GM23338 (cell line): ENCODE data around the gene NFIB. TPM values are rescaled to one million over a fixed set of nuclear protein-coding genes. Genes with fewer than 3 reads are reported as not detected.

Source experiments
- ATAC-seq: fragments of 200-7000 bp; cut with Tn5 transposase; 3 replicates; pipeline ENCODE4 v1.9.1; 2020
- DNase-seq: peaks from one replicate; pipeline ENCODE4 v3.0.0-alpha.2; 2015; ENCODE audit warnings: low spot score
- H2AFZ ChIP-seq: fragments of 200-600 bp; sonication (generic); 2 replicates; pipeline ENCODE4 v1.8.0; 2016; ENCODE audit warnings: antibody characterized with exemption, mild to moderate bottlenecking, moderate library complexity
- H3F3A ChIP-seq: fragments of 200-600 bp; sonication (generic); replicated peaks from 2 replicates; pipeline ENCODE4 v1.8.0; 2017; ENCODE audit warnings: antibody characterized with exemption, mixed run types, low read depth
- H3K27ac ChIP-seq: fragments of 200-600 bp; sonication (generic); 2 replicates; pipeline ENCODE4 v1.6.1; 2016; ENCODE audit warnings: low read depth
- H3K27me3 ChIP-seq: fragments of 200-600 bp; sonication (generic); 2 replicates; pipeline ENCODE4 v1.8.0; 2016; ENCODE audit warnings: mild to moderate bottlenecking, mixed run types, moderate library complexity; ENCODE audit not compliant: insufficient read depth
- H3K36me3 ChIP-seq: fragments of 200-600 bp; sonication (generic); 2 replicates; pipeline ENCODE4 v1.8.0; 2016; ENCODE audit warnings: mild to moderate bottlenecking; ENCODE audit not compliant: insufficient read depth
- H3K4me1 ChIP-seq: fragments of 200-600 bp; sonication (generic); 2 replicates; pipeline ENCODE4 v1.8.0; 2016; ENCODE audit warnings: mild to moderate bottlenecking, moderate library complexity; ENCODE audit not compliant: insufficient read depth
- H3K4me2 ChIP-seq: fragments of 200-600 bp; sonication (generic); 2 replicates; pipeline ENCODE4 v1.7.1; 2017; ENCODE audit warnings: mixed run types
- H3K4me3 ChIP-seq: fragments of 200-600 bp; sonication (generic); 2 replicates; pipeline ENCODE4 v1.6.1; 2016; ENCODE audit warnings: mixed run types
- H3K79me2 ChIP-seq: fragments of 200-600 bp; sonication (generic); replicated peaks from 2 replicates; pipeline ENCODE4 v1.8.0; 2017; ENCODE audit warnings: mild to moderate bottlenecking; ENCODE audit not compliant: insufficient read depth
- H3K9me2 ChIP-seq: fragments of 200-600 bp; sonication (generic); 2 replicates; pipeline ENCODE4 v1.8.0; 2017; ENCODE audit not compliant: insufficient read depth
- H4K20me1 ChIP-seq: fragments of 200-600 bp; sonication (generic); replicated peaks from 2 replicates; pipeline ENCODE4 v1.8.0; 2017; ENCODE audit warnings: mild to moderate bottlenecking; ENCODE audit not compliant: insufficient read depth
- H3K27ac Mint-ChIP-seq: 2 replicates; pipeline ENCODE4 v1.8.0; 2020; ENCODE audit warnings: inconsistent platforms, mild to moderate bottlenecking, moderate library complexity, mixed read lengths
- H3K27me3 Mint-ChIP-seq: 3 replicates; pipeline ENCODE4 v1.8.0; 2022; ENCODE audit warnings: low read depth, mild to moderate bottlenecking, moderate library complexity, mixed read lengths, inconsistent platforms; ENCODE audit not compliant: insufficient read depth, poor library complexity
- H3K36me3 Mint-ChIP-seq: 3 replicates; pipeline ENCODE4 v1.8.0; 2021; ENCODE audit warnings: low read depth, mild to moderate bottlenecking, inconsistent platforms, moderate library complexity, mixed read lengths
- H3K4me1 Mint-ChIP-seq: 3 replicates; pipeline ENCODE4 v1.8.0; 2020; ENCODE audit warnings: mild to moderate bottlenecking, inconsistent platforms, mixed read lengths
- H3K4me3 Mint-ChIP-seq: 3 replicates; pipeline ENCODE4 v1.8.0; 2021; ENCODE audit warnings: moderate library complexity, mild to moderate bottlenecking, inconsistent platforms, mixed read lengths
- H3K9me3 Mint-ChIP-seq: 3 replicates; pipeline ENCODE4 v1.8.0; 2020; ENCODE audit warnings: moderate library complexity, mild to moderate bottlenecking, inconsistent platforms, mixed read lengths
- CREB1 ChIP-seq: fragments of 250-450 bp; sonication (Bioruptor Pico); IDR thresholded peaks from 2 replicates; pipeline ENCODE4 v1.5.0; 2020; ENCODE audit warnings: low read depth, mild to moderate bottlenecking, moderate library complexity
- EZH2 ChIP-seq: fragments of 200-600 bp; sonication (generic); IDR thresholded peaks from one replicate; pipeline ENCODE4 v1.8.0; 2017; ENCODE audit warnings: antibody characterized with exemption, mild to moderate bottlenecking, low read depth; ENCODE audit not compliant: unreplicated experiment
- EZH2phosphoT487 ChIP-seq: fragments of 200-600 bp; sonication (generic); IDR thresholded peaks from one replicate; pipeline ENCODE4 v1.8.1; 2018; ENCODE audit warnings: antibody characterized with exemption; ENCODE audit not compliant: unreplicated experiment
- JUNB ChIP-seq: IDR thresholded peaks from one replicate; pipeline ENCODE4 v1.6.1; 2016; ENCODE audit warnings: antibody characterized with exemption; ENCODE audit not compliant: unreplicated experiment
- NANOG ChIP-seq: IDR thresholded peaks from 2 replicates; pipeline ENCODE4 v1.6.1; 2016; ENCODE audit warnings: antibody characterized with exemption, borderline replicate concordance
- POLR2AphosphoS5 ChIP-seq: IDR thresholded peaks from 2 replicates; pipeline ENCODE4 v1.6.1; 2016; ENCODE audit warnings: antibody characterized with exemption, low read depth
- ZNF114 ChIP-seq: fragments of 250-450 bp; sonication (Bioruptor Pico); IDR thresholded peaks from 2 replicates; pipeline ENCODE4 v1.5.0; 2020; ENCODE audit warnings: mild to moderate bottlenecking, moderate library complexity
- ZNF331 ChIP-seq: fragments of 250-450 bp; sonication (Bioruptor Pico); IDR thresholded peaks from 2 replicates; pipeline ENCODE4 v1.5.0; 2020; ENCODE audit warnings: low read depth, mild to moderate bottlenecking, moderate library complexity
- polyA plus RNA-seq: library from polyadenylated mRNA; unstranded; fragments of >200 nt; fragmentation: Nextera tagmentation; extraction: Ambion mirVana; gene quantifications from 2 replicates; pipeline ENCODE4 v1.2.1, GENCODE V29; 2016
- total RNA-seq: library from RNA; depleted of rRNA; stranded (reverse); fragments of >200 nt; shearing (Covaris generic); gene quantifications from 2 replicates; pipeline ENCODE4 v1.2.3, GENCODE V29; 2014
- TF ChIP-seq, protein P1 (sequence below), 2 experiments: fragments of 200-600 bp in 1 of 2; sonication (generic) in 1 of 2; conservative IDR thresholded peaks; 2 replicates each; pipeline versions ENCODE4 v1.5.1 to v1.6.1; 2016 to 2017; ENCODE audit warnings: antibody characterized with exemption in 2 of 2, low read depth in 2 of 2, mild to moderate bottlenecking in 2 of 2, moderate library complexity in 1 of 2
- TF ChIP-seq, protein P2 (sequence below): fragments of 250-450 bp; sonication (Bioruptor Pico); IDR thresholded peaks from 2 replicates; pipeline ENCODE4 v1.5.0; 2020; ENCODE audit warnings: mild to moderate bottlenecking, moderate library complexity
- TF ChIP-seq, protein P3 (sequence below): IDR thresholded peaks from 2 replicates; pipeline ENCODE4 v1.6.1; 2016; ENCODE audit warnings: antibody characterized with exemption
- TF ChIP-seq, protein P4 (sequence below): IDR thresholded peaks from one replicate; pipeline ENCODE4 v1.6.1; 2018; ENCODE audit warnings: antibody characterized with exemption; ENCODE audit not compliant: unreplicated experiment

NFIB gene
- total and polyA plus RNA-seq, 2 experiments from 2014 or later: 3.9 to 4.7 TPM

DNA sequence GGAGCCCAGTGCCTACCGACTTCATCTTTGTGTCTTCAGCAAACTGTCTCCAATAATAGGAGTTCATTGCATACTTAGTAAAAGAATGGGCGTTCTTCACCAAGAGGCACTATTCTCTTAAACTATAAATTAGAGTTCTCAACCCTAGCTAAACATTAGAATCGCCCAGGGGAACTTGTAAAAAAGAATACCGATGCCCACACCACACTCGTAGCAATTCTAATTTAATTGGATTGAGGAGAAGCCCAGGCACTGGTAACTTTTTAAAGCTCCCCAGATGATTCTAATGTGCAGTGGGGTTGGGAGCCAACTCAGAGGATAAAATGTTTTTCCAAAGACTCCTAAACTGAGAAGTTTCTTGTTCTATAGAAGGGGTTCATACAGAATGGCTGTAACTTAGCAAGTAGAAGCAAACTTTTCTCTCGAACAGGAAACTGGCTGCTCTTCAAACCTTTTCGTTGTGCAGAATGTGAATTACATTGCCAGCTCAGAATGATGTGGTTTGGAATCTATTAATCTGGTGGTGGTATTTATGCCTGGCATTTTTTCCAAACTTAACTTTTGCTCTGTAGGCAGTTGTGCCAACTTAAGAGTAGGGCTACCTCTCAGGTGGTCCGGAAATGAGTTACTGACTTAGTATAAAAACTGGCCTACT is 26.4 kb upstream of the NFIB start:
- Histone ChIP-seq H3F3A (peaks cover 3% of the 10 kb centered on the region), H3K79me2 (no peaks in the 10 kb centered on the region), H3K9me2 (no peaks in the 10 kb centered on the region), H3K27me3 (peaks cover 69% of the 10 kb centered on the region), H3K36me3 (no peaks in the 10 kb centered on the region), H3K27ac (no peak overlapping the region), H4K20me1 (no peaks in the 10 kb centered on the region), H3K4me2 (peak overlapping the region; percentile 68), H3K4me1 (peaks cover 68% of the 10 kb centered on the region), H3K4me3 (no peak overlapping the region), H2AFZ (no peak overlapping the region)
- TF ChIP-seq, protein P1, sequence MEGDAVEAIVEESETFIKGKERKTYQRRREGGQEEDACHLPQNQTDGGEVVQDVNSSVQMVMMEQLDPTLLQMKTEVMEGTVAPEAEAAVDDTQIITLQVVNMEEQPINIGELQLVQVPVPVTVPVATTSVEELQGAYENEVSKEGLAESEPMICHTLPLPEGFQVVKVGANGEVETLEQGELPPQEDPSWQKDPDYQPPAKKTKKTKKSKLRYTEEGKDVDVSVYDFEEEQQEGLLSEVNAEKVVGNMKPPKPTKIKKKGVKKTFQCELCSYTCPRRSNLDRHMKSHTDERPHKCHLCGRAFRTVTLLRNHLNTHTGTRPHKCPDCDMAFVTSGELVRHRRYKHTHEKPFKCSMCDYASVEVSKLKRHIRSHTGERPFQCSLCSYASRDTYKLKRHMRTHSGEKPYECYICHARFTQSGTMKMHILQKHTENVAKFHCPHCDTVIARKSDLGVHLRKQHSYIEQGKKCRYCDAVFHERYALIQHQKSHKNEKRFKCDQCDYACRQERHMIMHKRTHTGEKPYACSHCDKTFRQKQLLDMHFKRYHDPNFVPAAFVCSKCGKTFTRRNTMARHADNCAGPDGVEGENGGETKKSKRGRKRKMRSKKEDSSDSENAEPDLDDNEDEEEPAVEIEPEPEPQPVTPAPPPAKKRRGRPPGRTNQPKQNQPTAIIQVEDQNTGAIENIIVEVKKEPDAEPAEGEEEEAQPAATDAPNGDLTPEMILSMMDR (conservative IDR thresholded peaks at IDR 0.05; ENCODE audit: low read depth in 2 of 2): no peak
- TF ChIP-seq, protein P2, sequence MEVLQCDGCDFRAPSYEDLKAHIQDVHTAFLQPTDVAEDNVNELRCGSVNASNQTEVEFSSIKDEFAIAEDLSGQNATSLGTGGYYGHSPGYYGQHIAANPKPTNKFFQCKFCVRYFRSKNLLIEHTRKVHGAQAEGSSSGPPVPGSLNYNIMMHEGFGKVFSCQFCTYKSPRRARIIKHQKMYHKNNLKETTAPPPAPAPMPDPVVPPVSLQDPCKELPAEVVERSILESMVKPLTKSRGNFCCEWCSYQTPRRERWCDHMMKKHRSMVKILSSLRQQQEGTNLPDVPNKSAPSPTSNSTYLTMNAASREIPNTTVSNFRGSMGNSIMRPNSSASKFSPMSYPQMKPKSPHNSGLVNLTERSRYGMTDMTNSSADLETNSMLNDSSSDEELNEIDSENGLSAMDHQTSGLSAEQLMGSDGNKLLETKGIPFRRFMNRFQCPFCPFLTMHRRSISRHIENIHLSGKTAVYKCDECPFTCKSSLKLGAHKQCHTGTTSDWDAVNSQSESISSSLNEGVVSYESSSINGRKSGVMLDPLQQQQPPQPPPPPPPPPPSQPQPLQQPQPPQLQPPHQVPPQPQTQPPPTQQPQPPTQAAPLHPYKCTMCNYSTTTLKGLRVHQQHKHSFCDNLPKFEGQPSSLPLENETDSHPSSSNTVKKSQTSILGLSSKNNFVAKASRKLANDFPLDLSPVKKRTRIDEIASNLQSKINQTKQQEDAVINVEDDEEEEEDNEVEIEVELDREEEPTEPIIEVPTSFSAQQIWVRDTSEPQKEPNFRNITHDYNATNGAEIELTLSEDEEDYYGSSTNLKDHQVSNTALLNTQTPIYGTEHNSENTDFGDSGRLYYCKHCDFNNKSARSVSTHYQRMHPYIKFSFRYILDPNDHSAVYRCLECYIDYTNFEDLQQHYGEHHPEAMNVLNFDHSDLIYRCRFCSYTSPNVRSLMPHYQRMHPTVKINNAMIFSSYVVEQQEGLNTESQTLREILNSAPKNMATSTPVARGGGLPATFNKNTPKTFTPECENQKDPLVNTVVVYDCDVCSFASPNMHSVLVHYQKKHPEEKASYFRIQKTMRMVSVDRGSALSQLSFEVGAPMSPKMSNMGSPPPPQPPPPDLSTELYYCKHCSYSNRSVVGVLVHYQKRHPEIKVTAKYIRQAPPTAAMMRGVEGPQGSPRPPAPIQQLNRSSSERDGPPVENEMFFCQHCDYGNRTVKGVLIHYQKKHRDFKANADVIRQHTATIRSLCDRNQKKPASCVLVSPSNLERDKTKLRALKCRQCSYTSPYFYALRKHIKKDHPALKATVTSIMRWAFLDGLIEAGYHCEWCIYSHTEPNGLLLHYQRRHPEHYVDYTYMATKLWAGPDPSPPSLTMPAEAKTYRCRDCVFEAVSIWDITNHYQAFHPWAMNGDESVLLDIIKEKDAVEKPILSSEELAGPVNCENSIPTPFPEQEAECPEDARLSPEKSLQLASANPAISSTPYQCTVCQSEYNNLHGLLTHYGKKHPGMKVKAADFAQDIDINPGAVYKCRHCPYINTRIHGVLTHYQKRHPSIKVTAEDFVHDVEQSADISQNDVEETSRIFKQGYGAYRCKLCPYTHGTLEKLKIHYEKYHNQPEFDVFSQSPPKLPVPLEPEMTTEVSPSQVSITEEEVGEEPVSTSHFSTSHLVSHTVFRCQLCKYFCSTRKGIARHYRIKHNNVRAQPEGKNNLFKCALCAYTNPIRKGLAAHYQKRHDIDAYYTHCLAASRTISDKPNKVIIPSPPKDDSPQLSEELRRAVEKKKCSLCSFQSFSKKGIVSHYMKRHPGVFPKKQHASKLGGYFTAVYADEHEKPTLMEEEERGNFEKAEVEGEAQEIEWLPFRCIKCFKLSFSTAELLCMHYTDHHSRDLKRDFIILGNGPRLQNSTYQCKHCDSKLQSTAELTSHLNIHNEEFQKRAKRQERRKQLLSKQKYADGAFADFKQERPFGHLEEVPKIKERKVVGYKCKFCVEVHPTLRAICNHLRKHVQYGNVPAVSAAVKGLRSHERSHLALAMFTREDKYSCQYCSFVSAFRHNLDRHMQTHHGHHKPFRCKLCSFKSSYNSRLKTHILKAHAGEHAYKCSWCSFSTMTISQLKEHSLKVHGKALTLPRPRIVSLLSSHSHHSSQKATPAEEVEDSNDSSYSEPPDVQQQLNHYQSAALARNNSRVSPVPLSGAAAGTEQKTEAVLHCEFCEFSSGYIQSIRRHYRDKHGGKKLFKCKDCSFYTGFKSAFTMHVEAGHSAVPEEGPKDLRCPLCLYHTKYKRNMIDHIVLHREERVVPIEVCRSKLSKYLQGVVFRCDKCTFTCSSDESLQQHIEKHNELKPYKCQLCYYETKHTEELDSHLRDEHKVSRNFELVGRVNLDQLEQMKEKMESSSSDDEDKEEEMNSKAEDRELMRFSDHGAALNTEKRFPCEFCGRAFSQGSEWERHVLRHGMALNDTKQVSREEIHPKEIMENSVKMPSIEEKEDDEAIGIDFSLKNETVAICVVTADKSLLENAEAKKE (CRISPR knock-in tag): no peak
- TF ChIP-seq NANOG (no peak), POLR2AphosphoS5 (no peak), JUNB (no peak), EZH2phosphoT487 (no peak), ZNF331 (CRISPR knock-in tag) (no peak), EZH2 (no peak), CREB1 (CRISPR knock-in tag) (no peak), ZNF114 (no peak)
- TF ChIP-seq, protein P3, sequence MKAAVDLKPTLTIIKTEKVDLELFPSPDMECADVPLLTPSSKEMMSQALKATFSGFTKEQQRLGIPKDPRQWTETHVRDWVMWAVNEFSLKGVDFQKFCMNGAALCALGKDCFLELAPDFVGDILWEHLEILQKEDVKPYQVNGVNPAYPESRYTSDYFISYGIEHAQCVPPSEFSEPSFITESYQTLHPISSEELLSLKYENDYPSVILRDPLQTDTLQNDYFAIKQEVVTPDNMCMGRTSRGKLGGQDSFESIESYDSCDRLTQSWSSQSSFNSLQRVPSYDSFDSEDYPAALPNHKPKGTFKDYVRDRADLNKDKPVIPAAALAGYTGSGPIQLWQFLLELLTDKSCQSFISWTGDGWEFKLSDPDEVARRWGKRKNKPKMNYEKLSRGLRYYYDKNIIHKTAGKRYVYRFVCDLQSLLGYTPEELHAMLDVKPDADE: no peak
- TF ChIP-seq, protein P4, sequence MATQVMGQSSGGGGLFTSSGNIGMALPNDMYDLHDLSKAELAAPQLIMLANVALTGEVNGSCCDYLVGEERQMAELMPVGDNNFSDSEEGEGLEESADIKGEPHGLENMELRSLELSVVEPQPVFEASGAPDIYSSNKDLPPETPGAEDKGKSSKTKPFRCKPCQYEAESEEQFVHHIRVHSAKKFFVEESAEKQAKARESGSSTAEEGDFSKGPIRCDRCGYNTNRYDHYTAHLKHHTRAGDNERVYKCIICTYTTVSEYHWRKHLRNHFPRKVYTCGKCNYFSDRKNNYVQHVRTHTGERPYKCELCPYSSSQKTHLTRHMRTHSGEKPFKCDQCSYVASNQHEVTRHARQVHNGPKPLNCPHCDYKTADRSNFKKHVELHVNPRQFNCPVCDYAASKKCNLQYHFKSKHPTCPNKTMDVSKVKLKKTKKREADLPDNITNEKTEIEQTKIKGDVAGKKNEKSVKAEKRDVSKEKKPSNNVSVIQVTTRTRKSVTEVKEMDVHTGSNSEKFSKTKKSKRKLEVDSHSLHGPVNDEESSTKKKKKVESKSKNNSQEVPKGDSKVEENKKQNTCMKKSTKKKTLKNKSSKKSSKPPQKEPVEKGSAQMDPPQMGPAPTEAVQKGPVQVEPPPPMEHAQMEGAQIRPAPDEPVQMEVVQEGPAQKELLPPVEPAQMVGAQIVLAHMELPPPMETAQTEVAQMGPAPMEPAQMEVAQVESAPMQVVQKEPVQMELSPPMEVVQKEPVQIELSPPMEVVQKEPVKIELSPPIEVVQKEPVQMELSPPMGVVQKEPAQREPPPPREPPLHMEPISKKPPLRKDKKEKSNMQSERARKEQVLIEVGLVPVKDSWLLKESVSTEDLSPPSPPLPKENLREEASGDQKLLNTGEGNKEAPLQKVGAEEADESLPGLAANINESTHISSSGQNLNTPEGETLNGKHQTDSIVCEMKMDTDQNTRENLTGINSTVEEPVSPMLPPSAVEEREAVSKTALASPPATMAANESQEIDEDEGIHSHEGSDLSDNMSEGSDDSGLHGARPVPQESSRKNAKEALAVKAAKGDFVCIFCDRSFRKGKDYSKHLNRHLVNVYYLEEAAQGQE: no peak
- peaks cover 28% of the 10 kb centered on the region for H3K4me1 Mint-ChIP-seq
- peaks cover 13% of the 10 kb centered on the region for H3K27me3 Mint-ChIP-seq
- no peak overlapping the region for H3K27ac Mint-ChIP-seq
- H3K9me3 Mint-ChIP-seq: no peaks in the 10 kb centered on the region
- no peak for ATAC-seq
- no peak for DNase-seq
- H3K4me3 Mint-ChIP-seq: no peak overlapping the region
- H3K36me3 Mint-ChIP-seq: no peaks in the 10 kb centered on the region
